ENCODE data around the gene PTPRZ1.

PTPRZ1 gene

DNA sequence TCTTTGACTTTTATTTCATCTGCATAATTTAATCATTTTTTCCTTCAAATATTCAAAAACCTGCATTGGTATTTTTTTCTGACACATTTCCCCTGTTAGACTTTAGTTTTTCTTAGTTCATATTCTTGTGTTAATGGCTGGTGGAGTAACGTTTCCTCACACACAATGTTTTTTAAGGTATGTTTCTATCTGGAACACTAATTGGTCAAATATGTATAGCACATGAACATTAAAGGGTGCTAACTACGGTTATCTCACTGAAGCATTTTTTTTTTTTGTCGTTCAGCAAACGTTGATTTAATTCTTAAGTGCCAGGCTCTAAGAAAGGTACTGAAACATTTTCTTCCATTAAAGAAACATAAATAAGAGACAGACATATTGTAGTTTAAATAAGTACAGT is 87.7 kb downstream of the PTPRZ1 start:
- no peaks in the 10 kb centered on the region for H3K27me3 ChIP-seq (ENCODE audit: insufficient read depth, poor library complexity, severe bottlenecking)
- no peak for TF ChIP-seq GABPA (IDR thresholded peaks at IDR 0.05; ENCODE audit: low read depth)
- TF ChIP-seq, protein P1, sequence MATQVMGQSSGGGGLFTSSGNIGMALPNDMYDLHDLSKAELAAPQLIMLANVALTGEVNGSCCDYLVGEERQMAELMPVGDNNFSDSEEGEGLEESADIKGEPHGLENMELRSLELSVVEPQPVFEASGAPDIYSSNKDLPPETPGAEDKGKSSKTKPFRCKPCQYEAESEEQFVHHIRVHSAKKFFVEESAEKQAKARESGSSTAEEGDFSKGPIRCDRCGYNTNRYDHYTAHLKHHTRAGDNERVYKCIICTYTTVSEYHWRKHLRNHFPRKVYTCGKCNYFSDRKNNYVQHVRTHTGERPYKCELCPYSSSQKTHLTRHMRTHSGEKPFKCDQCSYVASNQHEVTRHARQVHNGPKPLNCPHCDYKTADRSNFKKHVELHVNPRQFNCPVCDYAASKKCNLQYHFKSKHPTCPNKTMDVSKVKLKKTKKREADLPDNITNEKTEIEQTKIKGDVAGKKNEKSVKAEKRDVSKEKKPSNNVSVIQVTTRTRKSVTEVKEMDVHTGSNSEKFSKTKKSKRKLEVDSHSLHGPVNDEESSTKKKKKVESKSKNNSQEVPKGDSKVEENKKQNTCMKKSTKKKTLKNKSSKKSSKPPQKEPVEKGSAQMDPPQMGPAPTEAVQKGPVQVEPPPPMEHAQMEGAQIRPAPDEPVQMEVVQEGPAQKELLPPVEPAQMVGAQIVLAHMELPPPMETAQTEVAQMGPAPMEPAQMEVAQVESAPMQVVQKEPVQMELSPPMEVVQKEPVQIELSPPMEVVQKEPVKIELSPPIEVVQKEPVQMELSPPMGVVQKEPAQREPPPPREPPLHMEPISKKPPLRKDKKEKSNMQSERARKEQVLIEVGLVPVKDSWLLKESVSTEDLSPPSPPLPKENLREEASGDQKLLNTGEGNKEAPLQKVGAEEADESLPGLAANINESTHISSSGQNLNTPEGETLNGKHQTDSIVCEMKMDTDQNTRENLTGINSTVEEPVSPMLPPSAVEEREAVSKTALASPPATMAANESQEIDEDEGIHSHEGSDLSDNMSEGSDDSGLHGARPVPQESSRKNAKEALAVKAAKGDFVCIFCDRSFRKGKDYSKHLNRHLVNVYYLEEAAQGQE (IDR thresholded peaks at IDR 0.05; ENCODE audit: insufficient replicate concordance, low read depth): no peak
- TF ChIP-seq POLR2AphosphoS5 (IDR thresholded peaks at IDR 0.05; ENCODE audit: low read depth): no peak
- TF ChIP-seq SPI1 (IDR thresholded peaks at IDR 0.05; ENCODE audit: borderline replicate concordance, low read depth): no peak
- TF ChIP-seq, protein P2, sequence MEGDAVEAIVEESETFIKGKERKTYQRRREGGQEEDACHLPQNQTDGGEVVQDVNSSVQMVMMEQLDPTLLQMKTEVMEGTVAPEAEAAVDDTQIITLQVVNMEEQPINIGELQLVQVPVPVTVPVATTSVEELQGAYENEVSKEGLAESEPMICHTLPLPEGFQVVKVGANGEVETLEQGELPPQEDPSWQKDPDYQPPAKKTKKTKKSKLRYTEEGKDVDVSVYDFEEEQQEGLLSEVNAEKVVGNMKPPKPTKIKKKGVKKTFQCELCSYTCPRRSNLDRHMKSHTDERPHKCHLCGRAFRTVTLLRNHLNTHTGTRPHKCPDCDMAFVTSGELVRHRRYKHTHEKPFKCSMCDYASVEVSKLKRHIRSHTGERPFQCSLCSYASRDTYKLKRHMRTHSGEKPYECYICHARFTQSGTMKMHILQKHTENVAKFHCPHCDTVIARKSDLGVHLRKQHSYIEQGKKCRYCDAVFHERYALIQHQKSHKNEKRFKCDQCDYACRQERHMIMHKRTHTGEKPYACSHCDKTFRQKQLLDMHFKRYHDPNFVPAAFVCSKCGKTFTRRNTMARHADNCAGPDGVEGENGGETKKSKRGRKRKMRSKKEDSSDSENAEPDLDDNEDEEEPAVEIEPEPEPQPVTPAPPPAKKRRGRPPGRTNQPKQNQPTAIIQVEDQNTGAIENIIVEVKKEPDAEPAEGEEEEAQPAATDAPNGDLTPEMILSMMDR (IDR thresholded peaks at IDR 0.05; ENCODE audit: insufficient read depth, low read length): no peak
- no peak for DNase-seq (ENCODE audit: low read depth in 1 of 2, low spot score in 1 of 2)
- no peak overlapping the region for H3K27ac ChIP-seq (replicated peaks)
- no peak overlapping the region for H3K4me3 ChIP-seq (replicated peaks; ENCODE audit: insufficient read depth, low read length)

DNA sequence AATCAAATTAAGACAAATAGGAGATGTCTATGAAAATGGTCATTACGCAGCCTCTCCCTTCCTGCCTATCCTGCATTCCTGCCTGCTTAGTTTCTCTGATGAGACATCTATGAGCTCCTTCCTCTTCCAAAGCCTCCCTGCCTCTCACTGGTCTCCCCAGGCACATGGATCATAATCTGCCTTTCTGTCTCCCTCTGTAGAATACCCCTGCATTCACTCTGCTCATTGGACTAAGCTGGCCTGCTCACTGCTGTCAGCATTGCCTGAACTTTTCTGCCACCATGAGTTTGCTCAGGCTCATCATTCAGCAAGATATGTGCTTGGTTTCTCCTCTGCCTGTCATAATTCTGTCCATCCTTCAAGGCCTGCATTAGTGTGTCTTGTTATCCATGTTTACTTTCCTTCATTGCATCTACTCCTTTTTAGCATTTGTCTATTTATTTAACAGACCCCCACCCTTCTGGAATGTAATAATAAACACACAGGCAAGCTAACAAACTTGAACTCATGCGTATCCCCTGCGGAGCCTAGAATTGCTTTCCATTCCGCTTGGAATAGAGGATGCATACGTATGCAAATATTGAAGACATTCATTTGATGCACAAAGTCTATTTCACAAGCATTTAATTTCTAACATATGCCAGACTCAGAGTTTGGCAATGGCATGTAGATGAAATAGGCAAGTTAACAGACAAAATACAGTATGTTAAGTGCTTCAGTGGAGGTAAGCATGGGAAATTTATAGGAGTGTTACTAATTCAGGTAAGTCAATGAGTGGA is 88.3 kb downstream of the PTPRZ1 start:
- TF ChIP-seq GABPA (IDR thresholded peaks at IDR 0.05; ENCODE audit: low read depth) (no peak), SPI1 (IDR thresholded peaks at IDR 0.05; ENCODE audit: borderline replicate concordance, low read depth) (no peak), POLR2AphosphoS5 (IDR thresholded peaks at IDR 0.05; ENCODE audit: low read depth) (no peak)
- TF ChIP-seq, protein P1 (IDR thresholded peaks at IDR 0.05; ENCODE audit: insufficient replicate concordance, low read depth): no peak
- TF ChIP-seq, protein P2 (IDR thresholded peaks at IDR 0.05; ENCODE audit: insufficient read depth, low read length): no peak
- no peaks in the 10 kb centered on the region for H3K27me3 ChIP-seq (ENCODE audit: insufficient read depth, poor library complexity, severe bottlenecking)
- no peak for DNase-seq (ENCODE audit: low read depth in 1 of 2, low spot score in 1 of 2)
- no peak overlapping the region for H3K27ac ChIP-seq (replicated peaks)
- H3K4me3 ChIP-seq (replicated peaks; ENCODE audit: insufficient read depth, low read length): no peak overlapping the region

DNA sequence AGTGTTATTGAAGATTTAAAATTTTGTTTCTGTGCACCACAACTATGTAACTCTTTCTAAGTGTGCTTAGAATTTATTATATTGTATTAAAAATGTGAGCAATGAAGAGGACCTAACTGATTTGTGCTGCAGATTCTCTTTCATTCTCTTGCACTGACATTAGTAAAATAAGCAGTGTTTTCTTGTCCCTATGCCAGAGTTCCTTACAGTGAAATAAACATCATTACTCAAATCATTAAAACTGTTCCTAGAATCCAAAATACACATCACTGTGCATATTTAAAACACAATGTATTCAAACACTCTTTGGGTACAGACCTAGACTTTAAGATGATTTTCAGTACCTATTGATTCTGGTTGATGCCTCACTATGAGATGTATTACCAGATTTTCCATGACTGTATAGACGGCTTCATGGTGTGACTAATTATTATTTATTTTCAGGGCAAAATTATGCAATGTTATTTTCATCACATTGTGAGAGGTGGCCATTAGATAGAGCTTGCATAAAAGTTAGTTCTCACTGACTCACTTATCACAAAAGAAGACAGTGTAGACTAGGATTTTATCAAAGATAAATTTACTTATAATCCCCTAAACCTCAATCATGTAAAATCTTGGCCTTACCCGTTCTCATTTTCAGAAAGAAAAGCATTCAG is 93.4 kb downstream of the PTPRZ1 start:
- Histone ChIP-seq H3K27ac (replicated peaks) (no peak overlapping the region), H3K27me3 (ENCODE audit: insufficient read depth, poor library complexity, severe bottlenecking) (no peaks in the 10 kb centered on the region), H3K4me3 (replicated peaks; ENCODE audit: insufficient read depth, low read length) (no peak overlapping the region)
- TF ChIP-seq, protein P1 (IDR thresholded peaks at IDR 0.05; ENCODE audit: insufficient replicate concordance, low read depth): no peak
- TF ChIP-seq GABPA (IDR thresholded peaks at IDR 0.05; ENCODE audit: low read depth): no peak
- TF ChIP-seq, protein P2 (IDR thresholded peaks at IDR 0.05; ENCODE audit: insufficient read depth, low read length): no peak
- no peak for TF ChIP-seq SPI1 (IDR thresholded peaks at IDR 0.05; ENCODE audit: borderline replicate concordance, low read depth)
- no peak for TF ChIP-seq POLR2AphosphoS5 (IDR thresholded peaks at IDR 0.05; ENCODE audit: low read depth)
- no peak for DNase-seq (ENCODE audit: low read depth in 1 of 2, low spot score in 1 of 2)

All from HL-60 (cell line).